ENCODE measurements around the gene FGFRL1. TPM values are rescaled to one million over a fixed set of nuclear protein-coding genes. Genes with fewer than 3 reads are reported as not detected.

Gene FGFRL1
- total RNA-seq, 4 donors from 2014 or later: 18.1 to 39.6 (median 26.4) TPM

DNA sequence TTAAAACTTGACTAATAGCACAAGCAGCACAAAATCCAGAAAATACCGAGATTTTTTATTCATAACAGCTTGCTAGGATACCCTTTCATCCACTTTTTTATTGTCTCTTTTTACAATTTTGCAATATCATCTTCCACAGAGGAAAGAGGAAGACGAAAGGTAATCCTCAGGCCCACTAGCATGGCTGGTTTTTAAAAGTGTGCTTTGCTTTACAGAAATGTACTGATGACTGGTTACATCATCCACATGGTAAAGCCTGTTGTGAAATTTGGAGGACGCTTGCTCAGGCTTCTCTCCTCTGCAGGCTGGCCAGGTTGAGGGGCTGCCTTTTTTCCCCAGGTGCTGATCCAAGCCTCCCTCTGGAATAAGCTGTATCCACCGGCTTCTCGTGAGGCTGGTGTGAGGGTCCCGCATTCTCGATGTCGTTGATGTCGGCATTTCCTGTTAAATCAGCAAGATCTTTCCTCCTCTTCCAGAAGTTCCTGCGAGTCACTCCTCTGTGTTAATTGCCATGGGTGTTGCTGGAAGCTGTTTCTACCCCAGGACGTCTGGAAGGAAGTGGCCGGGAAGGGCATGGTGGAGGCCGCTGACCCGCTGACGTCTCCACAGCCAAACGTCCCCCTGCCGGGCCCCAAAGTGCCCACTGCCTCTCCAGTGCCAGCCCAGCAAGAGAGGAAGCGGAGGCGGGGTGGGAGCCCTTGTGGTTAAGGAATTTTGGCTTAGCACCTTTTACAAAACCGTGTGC lies 32.3 kb upstream of the FGFRL1 start:
- TF ChIP-seq POLR2A (IDR thresholded peaks at IDR 0.05) (no peak), EP300 (IDR thresholded peaks at IDR 0.05) (peak in 1 of 2 donors; percentile 16)
- TF ChIP-seq, protein P1, sequence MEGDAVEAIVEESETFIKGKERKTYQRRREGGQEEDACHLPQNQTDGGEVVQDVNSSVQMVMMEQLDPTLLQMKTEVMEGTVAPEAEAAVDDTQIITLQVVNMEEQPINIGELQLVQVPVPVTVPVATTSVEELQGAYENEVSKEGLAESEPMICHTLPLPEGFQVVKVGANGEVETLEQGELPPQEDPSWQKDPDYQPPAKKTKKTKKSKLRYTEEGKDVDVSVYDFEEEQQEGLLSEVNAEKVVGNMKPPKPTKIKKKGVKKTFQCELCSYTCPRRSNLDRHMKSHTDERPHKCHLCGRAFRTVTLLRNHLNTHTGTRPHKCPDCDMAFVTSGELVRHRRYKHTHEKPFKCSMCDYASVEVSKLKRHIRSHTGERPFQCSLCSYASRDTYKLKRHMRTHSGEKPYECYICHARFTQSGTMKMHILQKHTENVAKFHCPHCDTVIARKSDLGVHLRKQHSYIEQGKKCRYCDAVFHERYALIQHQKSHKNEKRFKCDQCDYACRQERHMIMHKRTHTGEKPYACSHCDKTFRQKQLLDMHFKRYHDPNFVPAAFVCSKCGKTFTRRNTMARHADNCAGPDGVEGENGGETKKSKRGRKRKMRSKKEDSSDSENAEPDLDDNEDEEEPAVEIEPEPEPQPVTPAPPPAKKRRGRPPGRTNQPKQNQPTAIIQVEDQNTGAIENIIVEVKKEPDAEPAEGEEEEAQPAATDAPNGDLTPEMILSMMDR (IDR thresholded peaks at IDR 0.05): no peak
- Histone ChIP-seq H3K27me3 (no peaks in the 10 kb centered on the region), H3K36me3 (peaks cover 0 to 16% (median 0%) of the 10 kb centered on the region in 3 donors), H3K9me3 (no peaks in the 10 kb centered on the region), H3K27ac (no peak overlapping the region), H3K4me3 (no peak overlapping the region), H3K4me1 (peaks cover 0 to 1% (median under 1%) of the 10 kb centered on the region in 4 donors)
- 48 to 52% methylated on average over 20 of the region's 20 CpGs for WGBS, 2 donors
- no peak for DNase-seq (ENCODE audit: low spot score in 2 of 2)

DNA sequence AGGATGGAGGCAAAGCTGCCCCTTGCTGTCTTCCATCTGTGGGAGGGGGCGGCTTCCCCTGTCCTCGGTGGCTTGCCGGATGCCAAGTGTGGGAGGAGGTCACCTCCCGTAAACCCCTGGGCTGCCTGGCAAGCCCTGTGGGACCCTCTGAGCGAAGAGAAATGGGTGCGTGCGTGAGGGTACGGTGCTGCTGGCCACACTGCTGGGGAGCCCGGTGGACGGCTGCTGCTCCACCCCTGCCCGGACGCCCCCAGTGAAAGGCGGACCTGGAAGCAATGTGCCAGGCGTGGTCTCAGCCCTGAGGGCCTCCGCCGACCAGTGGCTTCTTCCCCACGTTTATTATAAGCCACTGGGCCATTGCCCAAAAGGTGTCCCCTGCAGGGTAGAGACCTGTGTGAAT lies 29.1 kb upstream of the FGFRL1 start:
- Histone ChIP-seq H3K9me3 (no peaks in the 10 kb centered on the region), H3K27me3 (no peaks in the 10 kb centered on the region), H3K4me3 (no peak overlapping the region), H3K4me1 (peaks cover 0 to 19% (median 9%) of the 10 kb centered on the region in 4 donors), H3K27ac (no peak overlapping the region), H3K36me3 (peaks cover 0 to 16% (median 0%) of the 10 kb centered on the region in 3 donors)
- WGBS, 2 donors: 87 to 90% methylated on average over 16 to 17 of the region's 17 CpGs
- TF ChIP-seq EP300 (IDR thresholded peaks at IDR 0.05): no peak
- TF ChIP-seq, protein P1 (IDR thresholded peaks at IDR 0.05): no peak
- DNase-seq (ENCODE audit: low spot score in 2 of 2): no peak

DNA sequence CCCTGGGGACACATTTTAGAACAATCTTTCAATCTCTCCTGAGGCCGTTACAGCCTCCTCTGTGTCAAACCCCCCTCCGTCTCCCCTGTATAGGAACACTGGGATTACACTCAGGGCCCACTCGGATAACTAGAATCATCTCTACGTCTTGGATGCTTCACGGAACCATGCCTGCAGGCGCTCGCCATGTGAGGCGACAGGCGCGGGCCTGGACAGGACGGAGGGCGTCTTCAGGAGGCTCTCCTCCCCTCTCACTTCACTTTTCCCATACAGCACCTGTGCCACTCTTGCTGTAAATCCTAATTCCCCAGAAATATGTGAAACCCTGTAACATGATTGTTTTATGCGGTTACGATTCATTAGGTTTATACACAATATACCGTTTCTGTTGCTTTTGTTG lies 28.6 kb upstream of the FGFRL1 start:
- DNase-seq (ENCODE audit: low spot score in 2 of 2): no peak
- TF ChIP-seq, protein P1 (IDR thresholded peaks at IDR 0.05): no peak
- TF ChIP-seq EP300 (IDR thresholded peaks at IDR 0.05) (no peak), POLR2A (IDR thresholded peaks at IDR 0.05) (no peak)
- no peaks in the 10 kb centered on the region for H3K27me3 ChIP-seq
- WGBS, 2 donors: 92 to 95% methylated on average over 15 of the region's 15 CpGs
- H3K27ac ChIP-seq: no peak overlapping the region
- H3K4me3 ChIP-seq: no peak overlapping the region
- H3K36me3 ChIP-seq: peaks cover 0 to 16% (median 0%) of the 10 kb centered on the region in 3 donors
- peaks cover 0 to 25% (median 13%) of the 10 kb centered on the region in 4 donors for H3K4me1 ChIP-seq
- H3K9me3 ChIP-seq: no peaks in the 10 kb centered on the region

DNA sequence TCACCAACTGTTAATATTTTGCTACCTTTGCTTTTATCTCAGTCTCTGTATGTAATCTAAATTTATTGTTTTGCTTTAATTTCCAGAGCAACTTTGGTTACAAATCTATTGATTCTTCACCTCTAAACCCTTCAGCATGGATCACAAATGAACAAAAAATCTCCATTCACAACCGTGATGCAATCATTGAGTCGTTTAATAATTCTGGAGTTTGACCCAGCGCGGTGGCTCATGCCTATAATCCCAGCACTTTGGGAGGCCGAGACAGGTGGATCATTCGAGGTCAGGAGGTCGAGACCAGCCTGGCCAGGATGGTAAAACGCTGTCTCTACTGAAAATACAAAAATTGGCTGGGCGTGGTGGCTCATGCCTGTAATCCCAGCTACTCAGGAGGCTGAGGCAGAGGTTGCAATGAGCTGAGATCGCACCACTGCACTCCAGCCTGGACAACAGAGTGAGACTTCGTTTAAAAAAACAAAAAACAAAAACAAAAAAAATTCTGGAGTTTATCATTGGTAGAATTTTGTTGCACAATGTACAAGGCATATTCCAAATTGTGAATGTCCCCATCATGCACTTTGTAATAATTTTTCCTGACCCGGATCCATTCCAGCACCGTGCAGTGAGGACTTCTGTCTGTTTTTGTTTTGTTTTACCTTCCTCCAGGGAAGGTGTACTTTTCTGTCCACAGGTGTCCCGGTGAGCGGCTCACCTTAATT lies 26.9 kb upstream of the FGFRL1 start:
- peak overlapping the region in 3 of 4 donors; percentile 1 to 14 (median 14) for H3K4me3 ChIP-seq
- 79 to 81% methylated on average over 15 of the region's 15 CpGs for WGBS, 2 donors
- TF ChIP-seq POLR2A (IDR thresholded peaks at IDR 0.05): no peak
- TF ChIP-seq, protein P1 (IDR thresholded peaks at IDR 0.05): no peak
- TF ChIP-seq EP300 (IDR thresholded peaks at IDR 0.05): no peak
- DNase-seq (ENCODE audit: low spot score in 2 of 2): no peak
- H3K36me3 ChIP-seq: peaks cover 0 to 31% (median 0%) of the 10 kb centered on the region in 3 donors
- peaks cover 0 to 34% (median 15%) of the 10 kb centered on the region in 4 donors for H3K4me1 ChIP-seq
- no peaks in the 10 kb centered on the region for H3K9me3 ChIP-seq
- peak overlapping the region in 1 of 4 donors; percentile 46 for H3K27ac ChIP-seq
- no peaks in the 10 kb centered on the region for H3K27me3 ChIP-seq
